ENCODE results near the gene TBCK.

GRCh38 chr4:106240699-106241098 lies 75.3 kb downstream of the TBCK start:
- TF ChIP-seq CTCF (IDR thresholded peaks at IDR 0.05; ENCODE audit: insufficient read depth, low read depth, low read length) (no peak), EZH2 (IDR thresholded peaks at IDR 0.05; ENCODE audit: insufficient read depth, low read length) (no peak)

Data from astrocyte (in vitro differentiated cells and primary cell).